Endothelial cell of umbilical vein (primary cell): Measurements from ENCODE around the gene SKAP1. TPM values are rescaled to one million over a fixed set of nuclear protein-coding genes. Genes with fewer than 3 reads are reported as not detected.

Experiments used
- BruUV-seq: library from RNA; stranded (reverse); fragments of 400-500 nt; replicated peaks from 2 replicates; lab custom pipeline; 2021; lab: Mats Ljungman, UMichigan
- CTCF ChIA-PET: fragments of 300-600, 350-600 bp; sonication (Branson Sonifier 250); formaldehyde crosslinking; loops from one replicate; lab custom pipeline; 2021; ENCODE audit warnings: antibody characterized with exemption, inconsistent platforms; lab: Charles Lee
- POLR2A ChIA-PET: fragments of 300-600, 350-600 bp; sonication (Branson Sonifier 250); formaldehyde crosslinking; loops from one replicate; lab custom pipeline; 2021; ENCODE audit warnings: antibody characterized with exemption, inconsistent platforms; lab: Charles Lee
- DNase-seq: peaks from one replicate; pipeline ENCODE4 v3.0.0-alpha.2; 2011; ENCODE audit warnings: low read depth, low spot score
- FAIRE-seq: peaks from 2 replicates; lab custom pipeline; 2011; peaks lifted over from hg19 to GRCh38; lab: Jason Lieb, UNC
- H2AFZ ChIP-seq: 2 replicates; pipeline ENCODE4 v1.6.0; 2012; ENCODE audit warnings: low read depth, low read length, control low read depth, inconsistent platforms
- H3K27ac ChIP-seq: 2 replicates; pipeline ENCODE4 v1.5.1; 2011; ENCODE audit warnings: low read depth, mild to moderate bottlenecking, control low read depth, low read length, moderate library complexity; ENCODE audit not compliant: insufficient read depth
- H3K27me3 ChIP-seq, 2 experiments: 2 replicates each; pipeline versions ENCODE4 v1.6.0 to v1.6.1; 2011; ENCODE audit warnings: low read length in 2 of 2, mixed read lengths in 1 of 2; ENCODE audit not compliant: control insufficient read depth in 2 of 2, insufficient read depth in 2 of 2
- H3K36me3 ChIP-seq, 2 experiments: 2 replicates in 1 of 2; 3 replicates in 1 of 2; pipeline ENCODE4 v1.5.1; 2011; ENCODE audit warnings: low read length in 2 of 2, mild to moderate bottlenecking in 1 of 2, moderate library complexity in 1 of 2; ENCODE audit not compliant: control insufficient read depth in 2 of 2, insufficient read depth in 2 of 2; ENCODE audit errors: extremely low read depth in 1 of 2
- H3K4me1 ChIP-seq: 3 replicates; pipeline ENCODE4 v1.5.1; 2011; ENCODE audit warnings: mild to moderate bottlenecking, low read length; ENCODE audit not compliant: control insufficient read depth, insufficient read depth; ENCODE audit errors: extremely low read depth
- H3K4me2 ChIP-seq: 2 replicates; pipeline ENCODE4 v1.6.1; 2011; ENCODE audit warnings: low read length, control low read depth, mixed read lengths; ENCODE audit not compliant: insufficient read depth
- H3K4me3 ChIP-seq, 3 experiments: fragments of 200-600 bp in 1 of 3; sonication (generic), shearing (Covaris generic) in 1 of 3; replicated peaks in 1 of 3; 2 replicates each; pipeline ENCODE4 v1.5.1; 2011 to 2016; ENCODE audit warnings: control low read depth in 3 of 3, low read length in 3 of 3, mild to moderate bottlenecking in 2 of 3, inconsistent platforms in 1 of 3, low read depth in 1 of 3, moderate library complexity in 1 of 3; ENCODE audit not compliant: insufficient read depth in 1 of 3
- H3K79me2 ChIP-seq: 2 replicates; pipeline ENCODE4 v1.6.0; 2012; ENCODE audit warnings: low read length, inconsistent platforms; ENCODE audit not compliant: control insufficient read depth, insufficient read depth
- H3K9ac ChIP-seq: replicated peaks from 2 replicates; pipeline ENCODE3; 2011; ENCODE audit warnings: low read length, control low read depth; ENCODE audit not compliant: insufficient read depth; ENCODE audit errors: extremely low read depth
- H3K9me1 ChIP-seq: replicated peaks from 3 replicates; pipeline ENCODE4 v1.6.0; 2011; ENCODE audit warnings: mild to moderate bottlenecking, low read length; ENCODE audit not compliant: control insufficient read depth, insufficient read depth; ENCODE audit errors: extremely low read depth
- H3K9me3 ChIP-seq: replicated peaks from 2 replicates; pipeline ENCODE4 v1.5.1; 2012; ENCODE audit warnings: low read length, inconsistent platforms; ENCODE audit not compliant: control insufficient read depth, insufficient read depth
- H4K20me1 ChIP-seq: replicated peaks from 2 replicates; pipeline ENCODE3; 2011; ENCODE audit warnings: mild to moderate bottlenecking, low read length; ENCODE audit not compliant: control insufficient read depth, insufficient read depth; ENCODE audit errors: extremely low read depth
- CTCF ChIP-seq, 2 donors: IDR thresholded peaks; 1 replicate in 1 of 2; 2 replicates in 1 of 2; pipeline ENCODE4 v1.5.1; 2011; ENCODE audit warnings: low read length in 2 of 2, mild to moderate bottlenecking in 2 of 2, moderate library complexity in 2 of 2, control low read depth in 1 of 2, inconsistent platforms in 1 of 2, low read depth in 1 of 2; ENCODE audit not compliant: insufficient read depth in 1 of 2; ENCODE audit errors: extremely low read depth in 1 of 2
- EZH2 ChIP-seq: IDR thresholded peaks from 2 replicates; pipeline ENCODE4 v1.6.1; 2012; ENCODE audit warnings: borderline replicate concordance, low read depth, mild to moderate bottlenecking, moderate library complexity, low read length, inconsistent platforms; ENCODE audit not compliant: severe bottlenecking
- FOS ChIP-seq: IDR thresholded peaks from 2 replicates; pipeline ENCODE4 v1.6.1; 2011; ENCODE audit warnings: mild to moderate bottlenecking, low read length, moderate library complexity, borderline replicate concordance; ENCODE audit not compliant: insufficient read depth
- GATA2 ChIP-seq: IDR thresholded peaks from 2 replicates; pipeline ENCODE4 v1.7.0; 2011; ENCODE audit warnings: low read depth, mild to moderate bottlenecking, moderate library complexity, mixed read lengths, low read length; ENCODE audit not compliant: insufficient read length, insufficient read depth
- JUN ChIP-seq: IDR thresholded peaks from 2 replicates; pipeline ENCODE4 v1.6.1; 2011; ENCODE audit warnings: borderline replicate concordance, low read depth; ENCODE audit not compliant: insufficient read length, insufficient read depth
- MAX ChIP-seq: IDR thresholded peaks from 2 replicates; pipeline ENCODE4 v1.6.1; 2011; ENCODE audit not compliant: insufficient read depth, insufficient read length
- MYC ChIP-seq: IDR thresholded peaks from one replicate; pipeline ENCODE4 v1.6.1; 2011; ENCODE audit warnings: mild to moderate bottlenecking, low read depth, low read length
- POLR2A ChIP-seq: IDR thresholded peaks from 2 replicates; pipeline ENCODE4 v1.6.1; 2012; ENCODE audit warnings: low read depth, mild to moderate bottlenecking, control low read depth, low read length
- POLR2AphosphoS5 ChIP-seq: IDR thresholded peaks from 2 replicates; pipeline ENCODE4 v1.6.1; 2012; ENCODE audit warnings: low read depth, mild to moderate bottlenecking, control low read depth, low read length, moderate library complexity; ENCODE audit not compliant: insufficient read depth
- dilution Hi-C: fragments of 300-500 bp; cut with MboI; formaldehyde crosslinking; loops from one replicate; pipeline ENCODE4 v1.15.0; 2019; ENCODE audit warnings: low sequenced_read_pairs; ENCODE audit not compliant: extremely low pct_ligation_motif_present
- intact Hi-C: fragments of 100-400 bp; cut with micrococcal nuclease; formaldehyde crosslinking; loops from one replicate; pipeline ENCODE4 v1.10.0; 2022
- polyA plus RNA-seq, 4 experiments: library from polyadenylated mRNA; depleted of rRNA in 3 of 4; stranded (reverse) in 3 of 4; unstranded in 1 of 4; fragments of >200 nt; gene quantifications; 2 replicates each; pipeline versions ENCODE4 v1.2.1 to v1.2.3, GENCODE V29; 2011 to 2012; ENCODE audit warnings: missing spikeins in 1 of 4
- total RNA-seq: library from RNA; stranded (reverse); gene quantifications from 2 replicates; pipeline ENCODE4 v1.2.3, GENCODE V29; 2021

The SKAP1 gene
- total and polyA plus RNA-seq, 2 donors (not counting 3 experiments of a cell fraction or from before 2014, with no cell fraction given), result 0.75 TPM; not detected in 1

GRCh38 chr17:48195910-48196309, 234.1 kb downstream of the SKAP1 start:
- H3K27ac ChIP-seq, result no peak overlapping the region
- no peak overlapping the region for H3K9ac ChIP-seq
- intact Hi-C loops, result no loop called here
- H3K27me3 ChIP-seq, result no peaks in the 10 kb centered on the region
- POLR2A ChIA-PET, result no interaction called here
- TF ChIP-seq CTCF (IDR thresholded peaks at IDR 0.05; ENCODE audit: extremely low read depth in 1 of 2, insufficient read depth in 1 of 2, low read depth in 1 of 2, low read length in 2 of 2) (no peak), POLR2AphosphoS5 (no peak), MYC (no peak), FOS (no peak), JUN (no peak), POLR2A (no peak)
- no peak for DNase-seq
- H3K79me2 ChIP-seq, result no peaks in the 10 kb centered on the region
- H3K4me2 ChIP-seq, result no peak overlapping the region
- no peak overlapping the region for H2AFZ ChIP-seq
- dilution Hi-C loops, result no loop called here
- H3K9me1 ChIP-seq, result no peaks in the 10 kb centered on the region
- H3K4me3 ChIP-seq, result no peak overlapping the region
- peaks cover 8% of the 10 kb centered on the region for H3K4me1 ChIP-seq
- no TSS peak for BruUV-seq
- no peaks in the 10 kb centered on the region for H4K20me1 ChIP-seq
- no peaks in the 10 kb centered on the region for H3K36me3 ChIP-seq
- no peaks in the 10 kb centered on the region for H3K9me3 ChIP-seq
- FAIRE-seq, result no peak
- CTCF ChIA-PET, result interaction anchor here (0.9 kb wide), 1 partner anchor 14 kb away, joined by 3 read pairs; no protein-coding TSS in a partner anchor

- ChIA-PET POLR2A (no interaction called here), CTCF (interaction anchor here (1.0 to 2.6 kb wide), 7 partner anchors 10 to 65 kb away, joined by 3 to 12 read pairs (median 3); no protein-coding TSS in a partner anchor)
- no peak overlapping the region for H3K9ac ChIP-seq
- peaks cover 0 to under 1% of the 10 kb centered on the region in 2 experiments for H3K27me3 ChIP-seq
- TF ChIP-seq POLR2AphosphoS5 (peak; percentile 45), GATA2 (peak; percentile 60), CTCF (IDR thresholded peaks at IDR 0.05; ENCODE audit: extremely low read depth in 1 of 2, insufficient read depth in 1 of 2, low read depth in 1 of 2, low read length in 2 of 2) (no peak), MAX (no peak), JUN (peak; percentile 80), MYC (no peak), EZH2 (no peak), POLR2A (no peak), FOS (peak; percentile 20)
- peak overlapping the region; percentile 14 for H3K4me2 ChIP-seq
- BruUV-seq, result no TSS peak
- intact Hi-C loops (no loop called here), dilution Hi-C loops (no loop called here)
- no peaks in the 10 kb centered on the region for H3K79me2 ChIP-seq
- no peaks in the 10 kb centered on the region for H3K36me3 ChIP-seq
- H3K4me1 ChIP-seq, result peaks cover 7% of the 10 kb centered on the region
- no peaks in the 10 kb centered on the region for H4K20me1 ChIP-seq
- H3K9me3 ChIP-seq, result no peaks in the 10 kb centered on the region
- FAIRE-seq (peak; percentile 62), DNase-seq (peak; percentile 51)
- no peak overlapping the region for H3K4me3 ChIP-seq
- H3K27ac ChIP-seq, result peak overlapping the region; percentile 26
- peak overlapping the region; percentile 7 for H2AFZ ChIP-seq
- no peaks in the 10 kb centered on the region for H3K9me1 ChIP-seq
Measured at GRCh38 chr17:48194097-48194550, 235.9 kb downstream of the SKAP1 start.
